Psoas muscle (tissue), 8 donors: ENCODE measurements around the gene IFT27. TPM values are rescaled to one million over a fixed set of nuclear protein-coding genes. Genes with fewer than 3 reads are reported as not detected.

Source experiments
- ATAC-seq, 4 donors: fragments of 200-7000 bp; cut with Tn5 transposase; one replicate each; pipeline ENCODE4 v1.9.1; 2020; ENCODE audit warnings: moderate library complexity in 3 of 4, mild to moderate bottlenecking in 2 of 4
- DNase-seq, 2 donors: peaks; one replicate each; pipeline ENCODE4 v3.0.0-alpha.2; 2020
- H3K27ac ChIP-seq: fragments of 200-600 bp; one replicate; pipeline ENCODE4 v1.8.0; 2022
- H3K27me3 ChIP-seq, 3 donors: fragments of 200-600 bp in 1 of 3; one replicate each; pipeline versions ENCODE4 v1.6.1 to v1.8.0; 2013 to 2022; ENCODE audit warnings: low read length in 2 of 3, mild to moderate bottlenecking in 2 of 3, moderate library complexity in 1 of 3; ENCODE audit not compliant: insufficient read depth in 3 of 3
- H3K36me3 ChIP-seq, 2 donors: fragments of 200-600 bp in 1 of 2; one replicate each; pipeline versions ENCODE4 v1.6.1 to v1.8.0; 2013 to 2022; ENCODE audit warnings: low read depth in 1 of 2, mild to moderate bottlenecking in 1 of 2, moderate library complexity in 1 of 2; ENCODE audit not compliant: insufficient read depth in 1 of 2
- H3K4me1 ChIP-seq: fragments of 200-600 bp; one replicate; pipeline ENCODE4 v1.8.0; 2022
- H3K4me3 ChIP-seq: fragments of 200-600 bp; one replicate; pipeline ENCODE4 v1.8.0; 2022; ENCODE audit warnings: mild to moderate bottlenecking
- H3K9me3 ChIP-seq: fragments of 200-600 bp; one replicate; pipeline ENCODE4 v1.8.0; 2022
- CTCF ChIP-seq: fragments of 200-600 bp; IDR thresholded peaks from one replicate; pipeline ENCODE4 v1.8.0; 2022; ENCODE audit warnings: antibody characterized with exemption
- WGBS, 3 donors: extraction: QIAGEN DNeasy Blood & Tissue Kit; methylation state at CpG; one replicate each; pipeline versions ENCODE4 v1.1.6 to v1.1.7; 2013; 5-methylcytosine and 5-hydroxymethylcytosine counted together
- intact Hi-C, 2 donors: fragments of 100-400 bp; cut with DNase I; formaldehyde crosslinking; loops; one replicate each; pipeline versions ENCODE4 v1.11.0 to v1.14.2; 2022
- polyA plus RNA-seq, 3 donors: library from polyadenylated mRNA; stranded (reverse); fragments of 200-250 nt; gene quantifications; one replicate each; pipeline ENCODE4 v1.2.3, GENCODE V29; 2013
- total RNA-seq, 4 donors: library from RNA; stranded (reverse); fragmentation: NEBNext Ultra II Directional in 2 of 4; extraction: Animal tissue kit (Norgen Biotek cat#: 25700) in 2 of 4; gene quantifications; one replicate each; pipeline versions ENCODE4 v1.2.1 to v1.2.4, GENCODE V29; 2021 to 2023
- donor health status: healthy with polysubstance abuse.
- donor health status: DM: no; HTN: no; CAD: no; lungs with moderate emphysema.
- donor health status: Bipolar disorder and iron deficiency.
- donor health status: healthy.
- donor health status: DM: yes; HTN: yes; CAD: no.
- donor health status: DM: no; HTN: no; CAD: no.
- donor health status: DM: no; HTN: no; CAD: no.
- donor health status: DM: yes; HTN: yes; CAD: no.

Gene IFT27
- total and polyA plus RNA-seq, 7 donors: 5.6 to 16.7 (median 7.4) TPM

GRCh38 chr22:36809351-36809750, 33.4 kb upstream of the IFT27 start:
- WGBS, 3 donors: 91 to 92% (median 92%) methylated on average over 6 of the region's 6 CpGs
- no peak overlapping the region for H3K4me3 ChIP-seq
- no peak for TF ChIP-seq CTCF
- no peak for DNase-seq
- no peak overlapping the region for H3K27ac ChIP-seq
- no peaks in the 10 kb centered on the region for H3K36me3 ChIP-seq
- no peak for ATAC-seq
- peaks cover 4 to 41% (median 6%) of the 10 kb centered on the region in 3 donors for H3K27me3 ChIP-seq
- intact Hi-C loops: no loop called here
- H3K9me3 ChIP-seq: no peaks in the 10 kb centered on the region
- H3K4me1 ChIP-seq: no peaks in the 10 kb centered on the region

GRCh38 chr22:36808721-36809344, 32.9 kb upstream of the IFT27 start:
- TF ChIP-seq CTCF: no peak
- H3K36me3 ChIP-seq: no peaks in the 10 kb centered on the region
- DNase-seq (no peak), ATAC-seq (no peak)
- intact Hi-C loops: no loop called here
- peaks cover 4 to 38% (median 6%) of the 10 kb centered on the region in 3 donors for H3K27me3 ChIP-seq
- H3K27ac ChIP-seq: no peak overlapping the region
- no peaks in the 10 kb centered on the region for H3K4me1 ChIP-seq
- 48 to 76% (median 54%) methylated on average over 1 of the region's 1 CpG for WGBS, 3 donors
- no peak overlapping the region for H3K4me3 ChIP-seq
- H3K9me3 ChIP-seq: no peaks in the 10 kb centered on the region

- no peaks in the 10 kb centered on the region for H3K36me3 ChIP-seq
- 84 to 89% (median 85%) methylated on average over 7 of the region's 7 CpGs for WGBS, 3 donors
- no peak for ATAC-seq
- H3K4me3 ChIP-seq: no peak overlapping the region
- H3K9me3 ChIP-seq: no peaks in the 10 kb centered on the region
- DNase-seq: no peak
- no peak overlapping the region for H3K27ac ChIP-seq
- intact Hi-C loops: no loop called here
- no peak for TF ChIP-seq CTCF
- no peaks in the 10 kb centered on the region for H3K4me1 ChIP-seq
- peaks cover 4 to 31% (median 6%) of the 10 kb centered on the region in 3 donors for H3K27me3 ChIP-seq
These were observed 31.7 kb upstream of the IFT27 start for GRCh38 chr22:36807627-36808026.

DNA sequence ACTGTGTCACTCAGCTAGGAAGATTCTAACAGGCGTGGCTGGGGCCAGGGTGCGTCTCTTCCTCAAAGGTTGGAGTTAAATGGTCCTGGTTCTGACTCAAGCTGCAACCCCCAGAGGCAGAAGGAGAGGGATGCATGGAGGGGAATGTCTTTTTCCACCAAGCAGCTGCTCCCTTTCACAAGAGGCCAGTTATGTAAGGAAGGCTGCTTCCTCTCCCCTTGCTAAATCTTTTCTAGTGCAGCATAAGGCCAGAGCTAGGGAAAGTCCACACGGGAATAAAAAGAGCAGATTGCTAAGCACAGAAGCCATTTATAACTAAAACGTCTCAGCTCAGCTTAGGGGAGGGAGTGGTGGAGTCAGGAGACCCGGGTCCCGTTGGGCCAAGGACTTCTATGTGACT, 30.9 kb upstream of the IFT27 start:
- Histone ChIP-seq H3K4me3 (no peak overlapping the region), H3K27ac (no peak overlapping the region), H3K36me3 (no peaks in the 10 kb centered on the region), H3K27me3 (peaks cover 4 to 31% (median 6%) of the 10 kb centered on the region in 3 donors), H3K4me1 (no peaks in the 10 kb centered on the region), H3K9me3 (no peaks in the 10 kb centered on the region)
- intact Hi-C loops: no loop called here
- TF ChIP-seq CTCF: no peak
- no peak for DNase-seq
- no peak for ATAC-seq
- 37 to 51% (median 38%) methylated on average over 6 of the region's 6 CpGs for WGBS, 3 donors

DNA sequence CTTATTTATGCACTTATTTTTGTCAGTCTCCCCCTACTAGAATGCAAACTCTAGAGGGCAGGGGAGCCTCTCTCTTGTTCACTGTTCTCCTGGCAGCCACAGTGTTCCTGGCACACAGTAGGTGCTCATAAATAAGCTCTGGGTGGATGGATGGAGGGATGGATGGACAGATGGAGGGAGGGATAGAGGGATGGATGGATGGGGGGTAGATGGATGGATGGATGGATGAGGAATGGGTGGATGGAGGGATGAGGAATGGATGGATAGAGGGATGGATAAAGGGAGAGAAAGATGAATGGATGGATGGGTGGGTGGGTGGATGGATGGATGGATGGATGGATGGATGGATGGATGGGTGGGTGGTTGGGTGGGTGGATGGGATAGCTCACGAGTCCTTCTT, 27.4 kb upstream of the IFT27 start:
- H3K4me1 ChIP-seq: no peaks in the 10 kb centered on the region
- TF ChIP-seq CTCF: no peak
- ATAC-seq: no peak
- 67 to 84% (median 75%) methylated on average over 1 of the region's 1 CpG for WGBS, 3 donors
- peaks cover 3 to 33% (median 6%) of the 10 kb centered on the region in 3 donors for H3K27me3 ChIP-seq
- H3K9me3 ChIP-seq: no peaks in the 10 kb centered on the region
- DNase-seq: no peak
- intact Hi-C loops: no loop called here
- H3K36me3 ChIP-seq: no peaks in the 10 kb centered on the region
- no peak overlapping the region for H3K27ac ChIP-seq
- no peak overlapping the region for H3K4me3 ChIP-seq
